Superior temporal gyrus (tissue), 1 donor: ENCODE measurements around the gene COPB2.

Experiments
- DNase-seq: peaks from one replicate; pipeline ENCODE4 v3.0.0-alpha.2; 2016; ENCODE audit errors: extremely low spot score

The COPB2 gene

GRCh38 chr3:139327861-139328260 lies 61.6 kb downstream of the COPB2 start:
- DNase-seq: no peak

- DNase-seq: no peak
These were observed 62.2 kb downstream of the COPB2 start for GRCh38 chr3:139327231-139327630.

GRCh38 chr3:139326707-139327106 lies 62.7 kb downstream of the COPB2 start:
- DNase-seq: no peak

GRCh38 chr3:139326131-139326530 lies 63.3 kb downstream of the COPB2 start:
- DNase-seq: no peak

DNA sequence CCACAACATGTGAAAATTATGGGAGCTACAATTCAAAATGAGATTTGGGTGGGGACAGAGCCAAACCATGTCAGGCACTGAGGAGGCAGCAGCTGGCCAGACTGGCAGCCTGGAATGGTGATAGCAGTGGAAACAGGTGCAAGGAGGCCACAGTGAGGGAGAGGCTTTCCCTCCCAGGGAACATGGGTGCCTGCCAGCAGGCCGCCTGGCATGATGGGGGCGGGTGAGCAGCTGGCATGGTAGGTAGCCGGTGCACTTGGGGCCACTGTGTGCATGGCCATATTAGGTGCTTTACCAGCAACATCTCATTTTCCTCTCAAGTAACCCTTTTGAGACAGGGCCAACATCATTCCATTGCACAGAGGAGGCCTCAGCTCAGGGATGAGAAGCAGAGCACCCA lies 63.9 kb downstream of the COPB2 start:
- DNase-seq: no peak

GRCh38 chr3:139324456-139324855 lies 65.0 kb downstream of the COPB2 start:
- DNase-seq: no peak

GRCh38 chr3:139323146-139323545 lies 66.3 kb downstream of the COPB2 start:
- no peak for DNase-seq

DNA sequence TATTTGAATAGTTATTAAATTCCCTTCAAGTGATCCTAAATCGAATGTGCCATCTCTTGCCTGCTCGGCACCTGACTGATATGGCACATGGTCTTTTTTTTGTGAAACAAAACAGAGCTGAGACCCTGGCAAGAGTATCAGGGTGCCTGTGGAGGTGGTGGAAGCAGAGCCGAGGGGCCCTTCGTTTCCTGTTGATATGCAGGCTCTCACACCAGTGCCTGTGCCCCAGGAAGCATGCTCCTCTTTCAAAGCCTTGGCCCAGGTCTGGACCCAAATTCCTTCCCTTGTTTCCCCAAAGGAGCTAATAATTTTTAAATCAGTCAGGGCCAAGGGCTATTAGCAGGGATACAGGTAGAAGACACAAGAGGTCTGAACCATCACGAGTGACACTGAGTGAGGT lies 67.1 kb downstream of the COPB2 start:
- no peak for DNase-seq

- DNase-seq: no peak
These were observed 68.7 kb downstream of the COPB2 start for GRCh38 chr3:139320551-139321309.

- DNase-seq: no peak
These were observed 69.7 kb downstream of the COPB2 start for GRCh38 chr3:139319428-139320402.

DNA sequence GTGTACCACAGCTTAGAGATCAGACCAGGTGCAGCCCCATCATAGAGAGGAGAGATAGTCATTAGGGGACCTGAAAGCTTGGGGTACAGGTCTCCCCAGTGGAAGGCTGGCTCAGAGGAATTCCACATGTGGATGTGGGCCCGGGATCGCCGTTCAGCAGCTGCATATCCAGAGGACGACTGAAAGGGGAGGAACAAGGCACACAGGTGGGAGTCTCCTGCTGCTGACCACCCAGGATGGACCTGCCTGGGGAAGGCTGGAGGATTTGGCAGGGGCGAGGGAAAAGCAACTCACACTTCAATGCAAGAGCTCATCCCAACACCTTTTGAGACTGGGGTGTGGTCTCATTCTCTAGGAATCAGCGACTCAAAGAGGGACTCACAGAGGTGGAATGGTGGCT lies 70.6 kb downstream of the COPB2 start:
- DNase-seq: no peak

DNA sequence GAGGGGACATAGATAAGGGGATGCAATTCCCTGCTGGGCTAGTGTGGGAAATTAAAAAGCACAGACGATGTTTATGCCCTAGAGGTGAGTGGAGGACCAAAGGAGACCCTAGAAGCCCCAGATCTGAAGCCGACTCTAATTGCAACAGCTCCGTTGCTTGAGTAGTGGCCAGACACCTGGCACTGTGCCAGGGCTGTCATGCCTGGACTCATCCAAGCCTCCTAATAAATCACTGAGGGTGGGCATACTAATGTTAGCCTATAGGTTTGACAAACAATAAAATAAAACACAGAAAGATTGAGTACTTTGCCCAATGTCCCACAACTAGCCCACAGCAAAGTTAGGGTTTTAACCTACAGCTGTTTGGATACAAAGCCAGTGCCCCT lies 71.0 kb downstream of the COPB2 start:
- no peak for DNase-seq

GRCh38 chr3:139317660-139318430 lies 71.6 kb downstream of the COPB2 start:
- DNase-seq: no peak

DNA sequence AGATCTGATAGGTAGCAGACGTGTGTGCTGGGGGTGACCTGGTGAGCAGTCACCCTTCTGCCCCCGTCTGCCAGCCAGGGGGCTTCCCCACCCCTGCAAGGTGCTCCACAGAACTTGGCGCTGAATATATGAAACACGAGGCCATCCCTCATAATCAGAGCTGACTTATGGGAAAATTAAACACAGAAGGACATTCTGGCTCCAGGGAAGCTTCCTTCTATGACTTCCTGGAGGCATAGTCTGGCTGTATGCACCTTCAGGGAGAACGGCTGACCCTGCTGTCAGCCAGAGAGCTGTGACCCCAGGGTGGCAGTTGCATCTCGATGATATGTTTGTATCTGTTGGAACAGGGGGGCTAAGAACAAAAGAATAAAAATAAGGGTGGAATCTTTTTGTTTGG lies 72.2 kb downstream of the COPB2 start:
- no peak for DNase-seq

DNA sequence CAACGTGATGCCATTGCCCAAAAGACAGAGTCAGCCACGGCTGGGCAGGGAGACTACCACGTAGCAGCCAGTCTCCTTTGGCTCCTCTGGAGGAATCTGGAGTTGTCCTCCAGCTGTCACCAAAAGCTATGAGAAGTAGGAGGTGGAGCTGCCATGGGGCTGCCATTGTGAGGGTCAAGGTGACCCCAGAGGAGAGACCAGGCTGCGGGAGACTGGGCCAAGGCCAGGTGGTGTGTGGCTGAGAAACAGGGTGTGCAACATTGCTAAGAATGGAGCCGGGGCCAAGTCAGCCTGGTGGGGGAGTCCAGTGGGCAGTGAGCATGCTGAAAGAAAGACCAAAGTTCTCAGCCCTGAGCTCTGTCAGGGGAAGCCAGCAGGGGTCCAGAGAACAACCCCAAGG lies 75.5 kb downstream of the COPB2 start:
- DNase-seq: no peak

GRCh38 chr3:139312959-139313358 lies 76.5 kb downstream of the COPB2 start:
- DNase-seq: no peak

DNA sequence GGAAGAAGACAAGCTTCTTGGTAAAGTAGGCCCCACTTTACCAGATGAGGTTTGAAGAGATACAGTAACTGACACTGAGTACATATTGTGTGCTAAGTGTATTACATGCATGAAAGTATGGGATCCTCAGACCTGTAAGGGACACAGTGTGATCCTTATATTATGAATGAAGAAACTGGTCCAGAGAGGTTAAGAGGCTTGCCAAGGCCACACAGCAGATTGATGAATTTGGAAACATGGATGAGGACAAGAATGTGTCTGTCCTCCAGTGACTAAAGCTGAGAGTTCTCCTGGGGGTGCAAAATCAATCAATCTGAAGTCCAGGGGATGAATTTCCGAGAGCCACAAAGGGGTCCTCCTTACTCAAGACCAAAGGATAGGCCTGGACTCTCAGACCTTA lies 77.0 kb downstream of the COPB2 start:
- no peak for DNase-seq

DNA sequence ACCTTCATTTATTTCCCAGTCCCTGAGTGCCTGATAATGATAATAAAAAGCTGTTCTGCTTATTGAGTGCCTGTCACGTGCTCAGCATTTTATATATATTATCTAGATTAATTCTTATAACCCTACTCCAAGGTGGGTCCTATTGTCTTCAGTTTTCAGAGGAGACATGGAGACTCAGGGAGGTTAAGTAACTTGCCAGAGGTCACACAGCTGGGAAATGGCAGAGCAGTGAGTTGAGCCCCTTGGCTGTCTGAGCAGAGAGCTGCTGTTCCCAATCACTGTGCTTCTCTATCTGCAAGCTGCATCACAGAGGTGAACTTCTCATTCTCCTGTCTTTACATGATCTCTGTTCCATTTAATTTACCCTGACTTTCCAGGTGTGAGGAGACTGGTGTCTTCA lies 77.9 kb downstream of the COPB2 start:
- DNase-seq: no peak

DNA sequence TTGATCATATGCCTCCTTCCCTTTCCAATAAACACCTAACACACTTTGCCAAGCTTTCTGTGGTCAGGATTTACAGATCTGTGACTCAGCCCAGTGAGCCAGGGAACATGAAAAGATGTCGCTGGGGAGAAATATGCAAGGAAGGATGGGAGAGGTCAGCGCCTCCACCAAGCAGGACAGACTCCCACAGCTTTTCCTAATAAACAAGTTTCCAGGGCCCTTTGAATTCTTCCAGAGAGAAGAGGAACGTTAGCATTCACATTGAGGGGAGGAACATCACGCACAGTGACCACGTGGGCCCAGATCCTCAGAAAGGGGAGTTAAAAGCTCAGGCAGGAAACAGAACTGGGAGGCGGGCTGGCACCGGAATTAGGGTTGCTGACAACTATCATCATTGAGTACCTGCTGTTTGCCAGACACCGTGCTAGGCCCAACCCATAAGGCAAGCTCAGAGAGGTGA lies 78.9 kb downstream of the COPB2 start:
- DNase-seq: no peak

DNA sequence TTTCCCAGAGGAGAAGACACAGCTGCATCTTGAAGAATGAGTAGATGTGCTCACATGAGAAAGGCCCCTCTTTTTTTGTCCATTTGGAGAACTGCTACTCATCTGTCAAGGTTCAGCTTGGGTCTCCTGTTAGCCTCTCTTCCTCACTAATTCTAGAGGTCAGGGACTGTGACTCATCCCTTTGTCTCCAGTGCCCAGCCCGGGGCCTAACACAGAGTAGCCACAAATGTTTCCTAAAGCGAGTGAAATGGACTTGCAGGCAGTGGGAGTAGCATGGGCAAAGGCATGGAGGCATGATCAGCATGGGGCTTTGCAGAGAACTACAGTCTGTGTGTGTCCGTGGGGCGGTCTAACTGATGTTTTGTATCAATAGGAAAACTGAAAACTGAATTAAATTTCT lies 79.6 kb downstream of the COPB2 start:
- DNase-seq: no peak

- no peak for DNase-seq
These were observed 80.3 kb downstream of the COPB2 start for GRCh38 chr3:139309061-139309591.

DNA sequence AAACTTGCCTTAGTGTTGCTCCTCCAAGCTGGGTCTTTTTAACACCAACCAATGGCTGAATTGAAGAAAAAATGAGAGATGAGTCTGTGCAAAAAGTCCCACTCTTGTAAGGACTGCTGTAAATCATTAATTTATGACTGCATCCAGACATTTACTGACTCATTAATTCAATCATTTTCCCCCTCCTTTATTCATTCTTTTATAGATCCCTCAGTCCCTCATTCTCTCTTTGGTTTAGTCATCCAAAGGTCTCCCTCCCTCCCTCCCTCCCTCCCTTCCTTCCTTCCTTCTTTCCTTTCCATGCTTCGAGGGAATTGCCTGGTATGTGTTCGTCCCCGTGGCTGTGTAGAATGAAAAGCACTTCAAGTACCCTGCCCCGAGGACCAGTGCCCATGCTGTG lies 80.9 kb downstream of the COPB2 start:
- DNase-seq: no peak
